Measurements from ENCODE around the gene SPSB1.

The SPSB1 gene

GRCh38 chr1:9349331-9349851, 56.7 kb downstream of the SPSB1 start:
- Mint-ChIP-seq H3K9me3 (no peaks in the 10 kb centered on the region), H3K27me3 (ENCODE audit: low read depth) (no peaks in the 10 kb centered on the region), H3K36me3 (ENCODE audit: low read depth) (peaks cover 2% of the 10 kb centered on the region), H3K27ac (no peak overlapping the region), H3K4me3 (no peak overlapping the region), H3K4me1 (ENCODE audit: low read depth) (peaks cover 4% of the 10 kb centered on the region)
- no peak for DNase-seq (ENCODE audit: low spot score)

GRCh38 chr1:9350013-9350908, 57.6 kb downstream of the SPSB1 start:
- no peaks in the 10 kb centered on the region for H3K27me3 Mint-ChIP-seq (ENCODE audit: low read depth)
- DNase-seq (ENCODE audit: low spot score) = no peak
- H3K27ac Mint-ChIP-seq = no peak overlapping the region
- H3K36me3 Mint-ChIP-seq (ENCODE audit: low read depth) = peaks cover 2% of the 10 kb centered on the region
- H3K4me1 Mint-ChIP-seq (ENCODE audit: low read depth) = peaks cover 4% of the 10 kb centered on the region
- H3K9me3 Mint-ChIP-seq = no peaks in the 10 kb centered on the region
- H3K4me3 Mint-ChIP-seq = no peak overlapping the region

- Mint-ChIP-seq H3K4me1 (ENCODE audit: low read depth) (peaks cover 4% of the 10 kb centered on the region), H3K27ac (no peak overlapping the region), H3K36me3 (ENCODE audit: low read depth) (peaks cover 3% of the 10 kb centered on the region), H3K27me3 (ENCODE audit: low read depth) (no peaks in the 10 kb centered on the region), H3K4me3 (no peak overlapping the region), H3K9me3 (no peaks in the 10 kb centered on the region)
- no peak for DNase-seq (ENCODE audit: low spot score)
These were observed 58.3 kb downstream of the SPSB1 start for GRCh38 chr1:9350960-9351359.

DNA sequence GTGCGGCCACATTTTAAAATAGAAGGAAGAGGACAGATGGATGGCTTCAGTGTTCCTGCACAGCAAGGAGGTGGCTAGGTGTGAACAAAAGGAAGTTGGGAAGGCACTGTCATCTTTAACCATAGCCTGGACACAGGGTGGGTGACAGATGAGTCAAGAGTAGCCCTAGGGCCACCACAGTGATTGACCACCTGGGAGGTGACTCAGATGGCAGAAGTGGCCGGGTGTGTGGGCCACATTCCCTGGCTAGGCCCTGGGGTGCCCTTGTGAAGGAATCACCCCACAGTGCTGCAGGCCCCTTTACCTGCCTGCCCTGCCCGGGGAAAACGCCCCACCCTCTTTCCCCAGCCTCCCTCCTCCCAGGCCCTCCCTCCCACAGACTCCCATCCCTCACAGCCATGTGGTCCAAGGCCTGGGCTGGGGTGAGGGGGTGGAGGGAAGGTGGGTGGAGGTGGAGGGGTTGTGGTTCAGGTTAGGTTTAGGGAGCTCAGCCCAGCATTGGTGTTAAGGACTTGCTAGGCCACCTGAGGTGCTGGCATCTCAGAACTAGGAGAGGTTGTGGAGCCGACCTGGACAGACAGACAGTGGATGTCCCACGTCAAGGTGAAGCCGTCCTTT, 59.1 kb downstream of the SPSB1 start:
- DNase-seq (ENCODE audit: low spot score) = no peak
- Mint-ChIP-seq H3K27ac (no peak overlapping the region), H3K4me3 (no peak overlapping the region), H3K9me3 (no peaks in the 10 kb centered on the region), H3K36me3 (ENCODE audit: low read depth) (peaks cover 8% of the 10 kb centered on the region), H3K27me3 (ENCODE audit: low read depth) (no peaks in the 10 kb centered on the region), H3K4me1 (ENCODE audit: low read depth) (peaks cover 4% of the 10 kb centered on the region)

DNA sequence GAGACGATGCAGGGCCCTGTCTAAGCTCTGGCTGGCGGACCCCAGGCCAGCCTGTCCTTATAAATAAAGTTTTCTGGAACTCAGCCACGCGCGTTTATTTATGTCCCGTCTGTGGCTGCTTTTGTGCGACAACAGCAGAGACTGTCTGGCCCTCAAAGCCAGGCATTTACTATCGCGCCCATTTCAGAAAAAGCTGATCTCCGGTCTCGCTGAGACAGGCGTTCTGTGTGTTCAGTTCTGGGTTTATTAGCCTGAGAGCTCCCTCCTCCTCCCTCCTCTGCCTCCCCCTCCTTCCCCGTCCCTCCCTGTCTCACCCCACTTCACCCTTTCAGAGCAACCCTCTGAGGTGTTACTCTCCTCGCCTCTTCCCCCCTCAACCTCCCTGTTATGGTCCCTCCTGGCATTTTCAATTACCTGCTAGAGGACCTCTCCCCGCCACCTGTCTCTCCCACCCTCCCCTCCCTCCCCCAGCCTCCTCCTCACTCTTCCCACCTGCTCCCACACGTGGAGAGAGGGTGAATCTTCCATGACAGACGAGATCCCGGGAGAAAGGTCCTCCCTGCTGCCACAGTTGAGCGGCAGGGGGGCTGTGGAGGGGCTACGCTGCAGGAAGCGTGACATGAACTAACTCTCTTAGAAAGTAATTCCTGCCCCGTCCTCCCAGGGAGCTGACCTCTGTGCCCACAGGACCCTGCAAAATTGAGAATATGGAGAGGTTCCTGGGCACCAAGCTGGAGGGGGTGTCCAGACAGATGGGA, 59.9 kb downstream of the SPSB1 start:
- Mint-ChIP-seq H3K9me3 (no peaks in the 10 kb centered on the region), H3K4me3 (no peak overlapping the region), H3K36me3 (ENCODE audit: low read depth) (peaks cover 13% of the 10 kb centered on the region), H3K4me1 (ENCODE audit: low read depth) (peaks cover 4% of the 10 kb centered on the region), H3K27ac (no peak overlapping the region), H3K27me3 (ENCODE audit: low read depth) (no peaks in the 10 kb centered on the region)
- DNase-seq (ENCODE audit: low spot score) = no peak

DNA sequence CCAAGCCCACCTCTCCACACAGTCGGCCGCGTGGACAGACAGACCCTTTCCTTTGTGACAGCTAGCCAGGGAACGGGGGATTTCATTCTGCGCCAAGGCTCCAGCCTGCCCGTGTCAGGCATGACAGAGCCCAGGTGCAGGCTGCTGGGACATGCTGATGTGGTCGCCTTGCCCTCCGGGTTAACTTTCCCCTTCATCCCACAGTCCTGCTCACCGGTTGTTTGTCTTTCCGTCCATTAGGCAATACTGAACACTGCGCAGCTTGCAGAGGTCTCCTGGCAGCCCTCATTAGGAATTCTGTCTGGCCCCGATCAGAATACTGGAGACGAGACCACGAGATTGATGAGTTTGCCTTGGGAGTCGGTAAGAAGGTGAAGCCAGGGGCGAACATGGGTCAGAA, 62.8 kb downstream of the SPSB1 start:
- H3K4me1 Mint-ChIP-seq (ENCODE audit: low read depth) = peaks cover 2% of the 10 kb centered on the region
- no peaks in the 10 kb centered on the region for H3K9me3 Mint-ChIP-seq
- H3K27ac Mint-ChIP-seq = no peak overlapping the region
- peaks cover 11% of the 10 kb centered on the region for H3K36me3 Mint-ChIP-seq (ENCODE audit: low read depth)
- no peaks in the 10 kb centered on the region for H3K27me3 Mint-ChIP-seq (ENCODE audit: low read depth)
- no peak for DNase-seq (ENCODE audit: low spot score)
- no peak overlapping the region for H3K4me3 Mint-ChIP-seq

DNA sequence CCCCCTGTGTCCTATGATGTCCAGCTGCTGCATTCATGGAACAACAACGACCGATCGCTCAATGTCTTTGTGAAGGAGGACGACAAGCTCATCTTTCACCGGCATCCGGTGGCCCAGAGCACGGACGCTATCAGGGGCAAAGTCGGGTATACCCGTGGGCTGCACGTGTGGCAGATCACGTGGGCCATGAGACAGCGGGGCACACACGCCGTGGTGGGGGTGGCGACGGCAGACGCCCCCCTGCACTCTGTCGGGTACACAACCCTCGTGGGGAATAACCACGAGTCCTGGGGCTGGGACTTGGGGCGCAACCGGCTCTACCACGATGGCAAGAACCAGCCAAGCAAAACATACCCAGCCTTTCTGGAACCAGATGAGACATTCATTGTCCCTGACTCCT, 63.3 kb downstream of the SPSB1 start:
- Mint-ChIP-seq H3K4me1 (ENCODE audit: low read depth) (peaks cover 2% of the 10 kb centered on the region), H3K9me3 (no peaks in the 10 kb centered on the region), H3K27ac (no peak overlapping the region), H3K27me3 (ENCODE audit: low read depth) (no peaks in the 10 kb centered on the region), H3K4me3 (no peak overlapping the region), H3K36me3 (ENCODE audit: low read depth) (peaks cover 11% of the 10 kb centered on the region)
- DNase-seq (ENCODE audit: low spot score) = no peak

DNA sequence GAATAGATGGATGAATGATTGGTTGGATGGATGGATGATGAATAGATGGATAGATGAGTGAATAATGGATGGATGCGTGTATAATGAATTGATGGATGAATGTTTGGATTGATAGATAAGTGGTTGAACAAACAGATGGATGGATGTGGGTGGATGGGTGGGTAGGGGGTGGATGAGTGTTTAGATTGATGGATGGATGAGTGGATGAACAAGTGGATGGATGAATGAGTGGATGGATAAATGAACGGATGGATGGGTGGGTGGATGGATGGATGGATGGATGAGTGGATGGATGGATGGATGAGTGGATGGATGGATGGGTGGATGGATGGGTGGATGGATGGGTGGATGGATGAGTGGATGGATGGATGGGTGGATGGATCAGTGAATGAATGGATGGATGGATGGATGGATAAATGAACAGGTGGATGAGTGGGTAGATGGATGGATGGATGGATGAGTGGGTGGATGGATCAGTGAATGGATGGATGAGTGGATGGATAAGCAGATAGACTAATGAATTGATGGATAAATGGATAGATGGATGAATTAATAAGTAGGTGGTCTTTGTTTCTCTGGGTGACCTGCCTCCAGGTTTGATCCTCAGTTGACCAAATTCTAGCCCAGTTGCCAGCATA, 64.3 kb downstream of the SPSB1 start:
- Mint-ChIP-seq H3K9me3 (no peaks in the 10 kb centered on the region), H3K4me1 (ENCODE audit: low read depth) (no peaks in the 10 kb centered on the region), H3K27me3 (ENCODE audit: low read depth) (no peaks in the 10 kb centered on the region), H3K4me3 (no peak overlapping the region), H3K36me3 (ENCODE audit: low read depth) (peaks cover 11% of the 10 kb centered on the region), H3K27ac (no peak overlapping the region)
- no peak for DNase-seq (ENCODE audit: low spot score)

DNA sequence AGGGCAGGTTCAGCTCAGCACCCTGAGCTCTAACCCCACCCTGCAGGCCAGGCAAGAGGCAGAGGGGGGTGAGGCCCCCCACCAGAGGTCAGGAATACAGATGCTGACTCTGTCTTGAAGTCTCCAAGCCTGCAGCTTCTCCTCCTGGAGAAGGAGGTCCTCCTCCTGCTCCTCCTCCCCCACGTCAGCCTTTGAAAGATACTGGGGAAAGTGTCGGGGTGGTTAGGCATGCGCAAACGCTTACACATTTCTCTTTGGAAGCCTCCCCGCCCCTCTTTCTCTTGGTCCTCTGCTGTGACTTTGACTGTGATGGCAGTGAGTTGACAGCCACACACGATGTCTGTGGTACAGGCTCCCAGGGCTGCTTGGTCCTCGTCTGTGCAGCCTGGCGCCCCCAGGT, 65.3 kb downstream of the SPSB1 start:
- DNase-seq (ENCODE audit: low spot score) = no peak
- H3K27me3 Mint-ChIP-seq (ENCODE audit: low read depth) = no peaks in the 10 kb centered on the region
- H3K9me3 Mint-ChIP-seq = no peaks in the 10 kb centered on the region
- peaks cover 11% of the 10 kb centered on the region for H3K36me3 Mint-ChIP-seq (ENCODE audit: low read depth)
- H3K27ac Mint-ChIP-seq = no peak overlapping the region
- no peak overlapping the region for H3K4me3 Mint-ChIP-seq
- H3K4me1 Mint-ChIP-seq (ENCODE audit: low read depth) = no peaks in the 10 kb centered on the region

GRCh38 chr1:9360371-9361064, 67.8 kb downstream of the SPSB1 start:
- no peaks in the 10 kb centered on the region for H3K4me1 Mint-ChIP-seq (ENCODE audit: low read depth)
- peaks cover 11% of the 10 kb centered on the region for H3K36me3 Mint-ChIP-seq (ENCODE audit: low read depth)
- H3K9me3 Mint-ChIP-seq = no peaks in the 10 kb centered on the region
- no peaks in the 10 kb centered on the region for H3K27me3 Mint-ChIP-seq (ENCODE audit: low read depth)
- no peak for DNase-seq (ENCODE audit: low spot score)
- no peak overlapping the region for H3K27ac Mint-ChIP-seq
- H3K4me3 Mint-ChIP-seq = no peak overlapping the region

DNA sequence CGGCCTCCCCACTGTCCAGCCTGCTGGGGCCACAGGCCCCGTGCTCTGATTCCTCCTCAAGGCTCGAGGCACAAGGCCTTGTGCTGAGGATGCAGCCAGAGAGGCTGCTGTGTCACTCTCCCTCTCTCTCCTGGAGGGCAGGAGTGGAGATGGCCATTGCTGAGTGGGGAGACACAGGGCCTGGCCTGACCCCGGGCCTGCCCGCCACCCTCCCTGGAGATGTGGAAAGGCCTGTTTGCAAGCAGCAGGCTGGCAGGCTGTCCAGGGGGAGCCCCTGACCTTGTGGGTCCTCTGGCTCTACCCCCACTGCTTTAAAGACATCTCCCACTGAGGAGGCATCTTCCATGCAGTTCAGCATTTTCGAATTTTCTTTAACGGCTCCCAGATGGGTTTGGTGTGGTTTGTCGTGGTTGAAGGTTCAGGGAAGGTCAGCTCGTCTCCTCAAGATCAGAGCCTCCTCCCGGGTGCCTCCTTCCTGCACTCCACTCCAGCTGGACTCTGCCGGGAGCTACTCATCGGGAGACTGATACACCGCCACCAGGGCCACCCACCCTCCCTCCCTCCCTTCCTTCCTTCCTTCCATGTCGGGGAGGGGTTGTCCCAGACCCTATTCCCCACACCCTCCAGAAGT, 69.1 kb downstream of the SPSB1 start:
- Mint-ChIP-seq H3K27ac (no peak overlapping the region), H3K4me3 (no peak overlapping the region), H3K36me3 (ENCODE audit: low read depth) (peaks cover 6% of the 10 kb centered on the region), H3K4me1 (ENCODE audit: low read depth) (no peaks in the 10 kb centered on the region), H3K27me3 (ENCODE audit: low read depth) (no peaks in the 10 kb centered on the region), H3K9me3 (no peaks in the 10 kb centered on the region)
- no peak for DNase-seq (ENCODE audit: low spot score)

DNA sequence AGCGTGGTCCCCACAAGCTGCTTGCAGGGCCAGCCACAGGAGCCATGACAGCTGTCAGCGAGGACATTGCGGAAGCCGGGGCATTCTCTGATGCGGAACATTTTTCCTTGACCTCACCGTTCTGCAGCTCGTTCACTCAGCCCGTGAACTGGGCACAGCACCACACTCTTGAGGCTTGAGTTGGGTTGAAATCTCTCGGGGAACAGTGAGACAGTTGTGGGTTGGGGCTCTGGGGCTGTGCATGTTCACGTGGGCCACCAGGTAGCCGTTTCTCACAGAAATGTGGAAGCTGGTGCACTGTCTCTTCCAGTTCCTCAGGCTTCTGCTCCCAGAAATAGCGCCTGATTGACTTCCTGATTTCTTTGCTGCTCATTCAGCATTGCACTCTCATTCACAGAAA, 69.8 kb downstream of the SPSB1 start:
- H3K36me3 Mint-ChIP-seq (ENCODE audit: low read depth) = no peaks in the 10 kb centered on the region
- H3K4me1 Mint-ChIP-seq (ENCODE audit: low read depth) = no peaks in the 10 kb centered on the region
- no peak for DNase-seq (ENCODE audit: low spot score)
- H3K27me3 Mint-ChIP-seq (ENCODE audit: low read depth) = no peaks in the 10 kb centered on the region
- H3K4me3 Mint-ChIP-seq = no peak overlapping the region
- H3K27ac Mint-ChIP-seq = no peak overlapping the region
- H3K9me3 Mint-ChIP-seq = no peaks in the 10 kb centered on the region

GRCh38 chr1:9363061-9363471, 70.4 kb downstream of the SPSB1 start:
- no peaks in the 10 kb centered on the region for H3K4me1 Mint-ChIP-seq (ENCODE audit: low read depth)
- H3K36me3 Mint-ChIP-seq (ENCODE audit: low read depth) = no peaks in the 10 kb centered on the region
- no peak overlapping the region for H3K4me3 Mint-ChIP-seq
- no peak overlapping the region for H3K27ac Mint-ChIP-seq
- no peaks in the 10 kb centered on the region for H3K9me3 Mint-ChIP-seq
- no peaks in the 10 kb centered on the region for H3K27me3 Mint-ChIP-seq (ENCODE audit: low read depth)
- DNase-seq (ENCODE audit: low spot score) = no peak

Data from T-helper 2 cell treated with Interferon-gamma antibody and Interleukin-4, amounts not matched to agents 5 μg/mL and 100 μg/mL, for 36 hours (primary cell).